SH-SY5Y (cell line): ENCODE measurements around the gene BPIFA2.

Experiments used
- GATA2 ChIP-seq: IDR thresholded peaks from 2 replicates; pipeline ENCODE4 v1.6.1; 2011; ENCODE audit warnings: mild to moderate bottlenecking, low read depth, low read length
- GATA3 ChIP-seq: IDR thresholded peaks from 2 replicates; pipeline ENCODE4 v1.6.1; 2011; ENCODE audit warnings: low read depth, mild to moderate bottlenecking, low read length, moderate library complexity

- TF ChIP-seq GATA3: no peak
- TF ChIP-seq GATA2: no peak
Observed at GRCh38 chr20:33125983-33126382, 42.0 kb upstream of the BPIFA2 start.
